T-helper 9 cell (primary cell): ENCODE data around the gene GCLM.
"Not testable (repeated sequence)": the region's sequence is repeated elsewhere in the genome, so short reads cannot be mapped to it uniquely, and the experiment has no call there.

Source experiments
- DNase-seq: peaks from one replicate; pipeline ENCODE4 v3.0.0-alpha.2; 2020

The GCLM gene

GRCh38 chr1:93882269-93882668 is 27.0 kb downstream of the GCLM start:
- no peak for DNase-seq

- DNase-seq, result no peak
Observed at GRCh38 chr1:93880731-93881130, 28.5 kb downstream of the GCLM start.

GRCh38 chr1:93878889-93879586 is 30.2 kb downstream of the GCLM start, which contains the start of gene DNTTIP2:
DNTTIP2 (minus strand) TSS chr1:93879206; CDS start chr1:93879148, 58 bp downstream.
- peak; percentile 79 for DNase-seq

DNA sequence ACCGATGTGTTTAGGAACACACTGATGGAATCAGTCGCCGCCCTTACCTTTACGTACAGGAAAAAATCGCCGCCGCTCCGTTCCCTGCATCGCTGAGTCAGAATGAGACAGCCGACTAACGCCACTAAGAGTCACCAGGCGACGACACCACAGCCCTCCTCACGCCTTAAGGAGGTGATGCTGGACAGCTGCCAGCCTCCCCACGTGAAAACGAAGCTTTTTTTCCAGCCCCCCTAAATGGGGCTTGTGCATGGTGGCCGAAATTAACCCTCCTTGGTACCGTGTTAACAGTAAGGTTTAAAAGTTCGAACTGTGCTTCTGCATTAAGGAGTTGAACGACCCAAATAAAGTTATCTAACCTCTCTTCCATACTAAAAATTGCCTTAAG is 30.7 kb downstream of the GCLM start:
- DNase-seq, result peak; percentile 62

GRCh38 chr1:93877529-93877928 is 31.7 kb downstream of the GCLM start:
- no peak for DNase-seq

DNA sequence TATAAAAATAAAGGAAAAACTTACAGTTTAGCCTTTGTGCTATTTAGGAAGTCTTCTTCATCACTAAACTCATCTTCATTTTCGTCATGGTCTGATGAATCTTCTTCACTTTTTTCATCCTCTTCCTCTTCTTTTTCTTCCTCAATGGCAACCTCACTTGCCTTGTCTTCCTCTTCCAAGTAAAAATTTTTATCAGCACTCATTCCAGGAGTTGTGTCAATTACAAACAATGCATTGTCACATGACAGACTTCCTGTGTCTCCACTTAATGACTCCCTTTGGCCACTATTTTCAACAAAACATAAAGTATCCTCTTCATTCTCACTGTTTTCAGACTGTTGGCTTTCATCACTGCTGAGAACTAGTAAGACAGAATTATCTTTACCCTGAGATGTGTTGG is 33.0 kb downstream of the GCLM start:
- no peak for DNase-seq

GRCh38 chr1:93874025-93874651 is 35.1 kb downstream of the GCLM start:
- DNase-seq, result no peak

DNA sequence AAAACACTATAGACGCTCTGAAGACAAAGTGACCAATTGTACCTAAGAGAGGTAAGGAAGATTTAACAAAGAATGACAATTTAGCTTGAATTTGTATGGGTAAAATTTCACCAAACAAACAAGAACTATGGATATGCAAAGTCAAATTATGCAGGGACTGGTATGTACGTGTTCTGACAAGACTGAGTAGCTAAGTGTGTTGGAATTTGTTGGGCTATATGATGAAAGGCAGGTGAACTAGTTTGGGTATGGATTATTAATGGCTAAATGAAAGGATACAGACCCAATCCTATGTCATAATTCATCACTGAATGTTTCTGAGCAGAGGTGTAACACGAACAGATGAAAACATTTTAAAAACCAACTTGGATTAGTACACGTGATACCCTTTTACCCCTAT is 37.9 kb downstream of the GCLM start:
- DNase-seq, result no peak

DNA sequence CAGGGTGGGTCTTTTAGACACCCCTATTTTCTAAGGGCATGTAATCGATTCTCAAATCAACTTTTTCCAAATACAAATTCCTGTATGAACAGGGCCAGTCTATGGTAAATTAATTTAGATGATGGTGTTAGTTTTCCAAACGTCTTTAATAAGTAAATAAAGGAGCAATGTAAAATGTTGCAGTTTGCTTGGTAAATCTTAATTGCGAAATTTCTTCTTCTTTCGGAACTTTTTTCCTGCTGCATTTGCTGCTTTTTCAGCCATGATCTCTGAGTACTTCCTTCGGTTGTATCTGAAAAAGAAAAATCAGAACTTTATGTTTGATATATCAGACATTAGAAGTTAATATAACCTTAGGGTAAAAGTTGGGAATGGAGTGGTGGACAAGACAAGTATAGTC is 39.6 kb downstream of the GCLM start:
- DNase-seq, result no peak

DNA sequence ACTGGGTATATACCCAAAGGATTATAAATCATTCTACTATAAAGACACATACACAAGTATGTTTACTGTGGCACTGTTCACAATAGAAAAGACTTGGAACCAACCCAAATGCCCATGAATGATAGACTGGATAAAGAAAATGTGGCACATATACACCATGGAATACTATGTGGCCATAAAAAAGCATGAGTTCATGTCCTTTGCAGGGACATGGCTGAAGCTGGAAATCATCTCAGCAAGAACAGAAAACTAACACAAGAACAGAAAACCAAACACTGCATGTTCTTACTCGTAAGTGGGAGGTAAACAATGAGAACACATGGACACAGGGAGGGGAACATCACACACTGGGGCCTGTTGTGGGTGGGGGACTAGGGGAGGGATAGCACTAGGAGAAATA is 40.7 kb downstream of the GCLM start:
- not testable (repeated sequence) for DNase-seq

GRCh38 chr1:93865253-93865652 is 44.0 kb downstream of the GCLM start:
- no peak for DNase-seq

- DNase-seq, result no peak
Observed at GRCh38 chr1:93864175-93864574, 45.1 kb downstream of the GCLM start.

DNA sequence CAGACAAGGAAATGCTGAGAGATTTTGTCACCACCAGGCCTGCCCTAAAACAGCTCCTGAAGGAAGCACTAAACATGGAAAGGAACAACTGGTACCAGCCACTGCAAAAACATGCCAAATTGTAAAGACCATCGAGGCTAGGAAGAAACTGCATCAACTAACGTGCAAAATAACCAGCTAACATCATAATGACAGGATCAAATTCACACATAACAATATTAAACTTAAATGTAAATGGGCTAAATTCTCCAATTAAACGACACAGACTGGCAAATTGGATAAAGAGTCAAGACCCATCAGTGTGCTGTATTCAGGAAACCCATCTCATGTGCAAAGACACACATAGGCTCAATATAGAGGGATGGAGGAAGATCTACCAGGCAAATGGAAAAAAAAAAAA is 51.6 kb downstream of the GCLM start:
- DNase-seq, result not testable (repeated sequence)

GRCh38 chr1:93855983-93856382 is 53.2 kb downstream of the GCLM start:
- DNase-seq, result not testable (repeated sequence)

- no peak for DNase-seq
Observed at GRCh38 chr1:93853940-93854339, 55.3 kb downstream of the GCLM start.

- no peak for DNase-seq
Observed at GRCh38 chr1:93851878-93852277, 57.4 kb downstream of the GCLM start.

GRCh38 chr1:93851327-93851712 is 57.9 kb downstream of the GCLM start:
- DNase-seq, result no peak

DNA sequence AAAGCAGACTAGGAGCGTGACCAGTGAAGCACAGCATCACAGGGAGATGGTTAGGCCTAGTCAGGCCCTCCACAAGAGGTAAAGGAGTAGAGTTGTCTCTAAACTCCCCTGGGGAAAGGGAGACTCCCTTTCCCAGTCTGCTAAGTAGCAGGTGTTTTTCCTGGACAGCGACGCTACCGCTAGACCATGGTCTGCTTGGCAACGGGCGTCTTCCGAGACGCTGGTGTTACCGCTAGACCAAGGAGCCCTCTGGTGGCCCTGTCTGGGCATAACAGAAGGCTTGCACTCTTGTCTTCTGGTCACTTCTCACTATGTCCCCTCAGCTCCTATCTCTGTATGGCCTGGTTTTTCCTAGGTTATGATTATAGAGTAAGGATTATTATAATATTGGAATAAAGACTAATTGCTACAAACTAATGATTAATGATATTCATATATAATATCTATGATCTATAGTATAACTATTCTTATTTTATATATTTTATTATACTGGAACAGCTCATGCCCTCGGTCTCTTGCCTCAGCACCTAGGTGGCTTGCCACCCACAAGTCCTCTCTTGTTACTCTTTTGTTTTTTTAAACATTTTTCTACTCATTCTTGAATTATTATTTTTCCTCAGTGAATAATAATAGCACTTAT is 58.4 kb downstream of the GCLM start:
- peak; percentile 25 for DNase-seq

DNA sequence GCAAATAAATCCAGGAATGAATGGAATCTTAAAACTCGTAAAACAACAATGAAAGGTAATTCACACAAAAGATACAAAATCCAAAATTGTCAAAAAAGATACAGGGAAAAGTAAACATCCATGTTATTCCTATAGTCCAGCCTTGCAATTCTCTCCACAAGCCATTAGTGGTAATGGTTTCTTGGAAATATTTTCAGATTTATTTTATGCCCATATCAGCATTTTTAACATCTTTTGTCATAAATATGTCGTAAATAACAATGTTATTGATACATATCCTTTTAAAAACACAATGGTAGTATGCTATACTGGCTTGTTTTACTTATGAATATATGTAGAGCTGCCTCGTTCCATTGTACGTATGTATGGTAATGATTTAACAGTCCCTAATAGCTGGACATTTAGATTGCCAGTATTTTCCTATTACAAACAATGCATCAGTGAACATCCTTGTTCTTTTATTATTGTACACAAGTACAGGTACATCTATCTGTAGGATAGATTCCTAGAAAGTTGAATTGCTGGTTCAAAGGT is 60.8 kb downstream of the GCLM start:
- no peak for DNase-seq

DNA sequence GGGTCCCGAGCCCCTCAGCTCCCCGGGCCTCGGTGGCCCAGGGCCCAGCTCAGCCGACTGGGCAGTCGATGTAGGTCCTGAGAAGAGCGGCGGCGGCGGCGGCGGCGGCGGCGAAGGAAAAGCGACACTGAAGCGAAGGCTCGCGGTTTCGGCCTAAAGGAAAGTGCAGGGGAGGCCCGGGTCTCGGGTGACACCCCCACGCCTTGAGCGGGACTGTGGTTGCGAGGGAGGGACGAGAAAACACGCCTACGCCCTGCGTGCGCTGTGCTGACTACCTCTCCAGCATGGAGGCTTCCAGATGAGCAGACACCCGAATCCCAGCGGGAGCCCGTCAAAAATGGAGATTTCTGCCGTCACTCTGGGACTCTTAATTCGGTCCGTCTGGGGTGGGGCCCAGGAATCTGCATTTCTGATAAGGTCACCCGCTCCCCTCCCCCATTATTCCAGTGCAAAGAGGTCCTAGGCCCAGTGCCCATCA is 61.4 kb downstream of the GCLM start:
- peak; percentile 59 for DNase-seq

DNA sequence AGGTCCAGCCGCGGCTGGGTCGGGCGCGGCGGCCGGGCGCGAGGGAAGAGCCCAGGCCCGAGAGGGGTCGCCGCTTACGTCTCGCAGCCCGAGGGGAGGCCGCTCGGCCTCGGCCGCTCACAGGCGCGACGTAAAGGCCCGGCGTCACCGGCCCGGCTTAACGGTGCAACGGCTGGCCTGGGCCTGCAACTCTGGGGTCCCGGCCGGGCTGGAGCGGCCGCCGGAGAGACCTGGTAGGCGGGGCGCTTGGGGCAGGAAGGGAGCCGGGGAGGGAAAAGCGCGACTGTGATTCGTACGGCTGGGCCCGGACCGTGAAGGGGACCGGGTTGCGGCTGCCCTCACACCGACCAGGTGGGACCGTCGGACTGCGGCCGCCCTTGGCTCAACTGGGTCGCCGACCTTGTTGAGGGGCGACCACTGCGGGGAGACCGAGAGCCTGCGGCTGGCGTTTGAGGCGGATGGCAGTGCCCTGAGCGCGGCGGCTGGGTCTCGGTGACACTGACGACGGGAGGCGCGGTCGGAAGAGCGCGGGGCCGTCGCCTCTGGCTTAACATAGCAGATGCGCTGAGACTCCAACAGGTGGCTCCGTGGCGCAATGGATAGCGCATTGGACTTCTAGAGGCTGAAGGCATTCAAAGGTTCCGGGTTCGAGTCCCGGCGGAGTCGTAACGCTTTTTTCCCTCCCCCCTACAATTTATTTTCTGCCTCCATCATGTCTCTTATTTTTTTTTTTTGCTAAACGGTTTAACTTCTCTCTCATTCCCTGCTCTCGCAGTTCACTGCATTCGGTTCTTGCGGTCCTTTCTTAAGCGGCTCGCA is 62.0 kb downstream of the GCLM start:
- DNase-seq, result peak; percentile 88

GRCh38 chr1:93846206-93846991 is 62.8 kb downstream of the GCLM start:
- DNase-seq, result peak; percentile 72
